ENCODE results near the gene FOXD4.
"Not testable (repeated sequence)": the region's sequence is repeated elsewhere in the genome, so short reads cannot be mapped to it uniquely, and the experiment has no call there.

Gene FOXD4

DNA sequence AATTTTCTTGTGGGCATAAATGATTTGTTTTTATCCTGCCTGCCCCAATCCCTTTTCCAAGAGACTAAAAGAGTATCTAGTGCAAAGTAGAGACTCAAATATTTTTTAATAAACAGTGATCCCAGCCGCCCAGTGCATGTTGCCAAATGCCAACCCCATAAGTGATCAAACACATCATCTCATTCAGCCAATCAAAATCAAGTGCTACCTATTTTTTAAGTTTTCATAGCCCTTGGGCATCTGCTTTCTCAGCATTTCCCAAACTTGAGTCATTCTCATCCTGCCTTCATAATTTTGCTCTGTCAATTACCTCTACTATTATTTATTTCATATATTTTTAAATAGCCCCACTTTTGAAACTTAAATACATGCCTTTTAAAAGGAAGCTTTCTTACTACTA lies 27.4 kb downstream of the FOXD4 start:
- DNase-seq = not testable (repeated sequence)

DNA sequence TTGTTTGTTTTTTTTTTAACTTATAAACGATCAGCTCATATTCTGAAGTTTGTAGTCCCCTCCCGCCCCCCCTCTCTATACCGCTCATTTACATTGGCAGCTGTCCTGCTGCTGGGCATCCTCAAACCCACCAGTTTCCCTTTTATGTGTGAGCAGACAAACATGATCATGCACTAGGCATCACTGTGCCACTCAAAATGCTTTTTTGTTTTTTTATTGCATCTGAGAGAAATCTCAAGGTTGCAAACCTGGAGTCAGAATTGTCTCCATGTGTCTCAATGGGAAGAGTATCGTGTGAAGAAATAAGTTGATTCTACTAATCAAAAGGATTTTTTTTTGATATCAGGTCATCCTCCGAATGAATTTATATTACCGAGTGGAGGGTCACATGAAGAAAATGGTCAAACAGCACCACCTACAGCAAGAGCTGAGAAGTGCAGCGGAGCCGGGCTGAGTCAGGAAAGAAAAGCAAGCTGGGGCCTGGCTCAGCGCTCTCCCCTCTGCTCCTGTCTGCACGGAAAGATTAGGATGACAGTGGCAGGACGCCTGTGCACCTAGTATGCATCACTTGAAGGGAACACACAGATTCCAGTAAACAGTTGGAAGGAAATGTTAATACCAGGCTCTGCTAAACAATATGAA lies 29.7 kb downstream of the FOXD4 start:
- DNase-seq = not testable (repeated sequence)

DNA sequence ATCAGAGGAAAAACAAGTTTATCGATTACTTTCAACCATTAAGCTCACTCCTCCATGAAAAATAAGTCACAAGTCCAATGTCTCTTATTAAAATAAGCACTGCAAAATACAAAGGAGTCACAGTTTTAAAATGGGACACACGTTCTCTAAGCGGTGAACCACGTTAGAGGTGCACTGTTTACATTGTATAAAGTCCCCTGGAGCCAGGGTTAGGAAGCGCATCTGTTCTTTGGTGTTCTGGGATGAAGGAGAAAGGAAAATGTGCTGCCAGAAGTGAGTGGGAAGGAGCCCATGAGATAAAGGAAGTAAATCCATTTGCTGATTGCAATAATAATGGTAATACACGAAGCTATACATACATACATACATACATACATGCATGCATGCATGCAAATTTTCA lies 30.4 kb downstream of the FOXD4 start:
- DNase-seq = not testable (repeated sequence)

DNA sequence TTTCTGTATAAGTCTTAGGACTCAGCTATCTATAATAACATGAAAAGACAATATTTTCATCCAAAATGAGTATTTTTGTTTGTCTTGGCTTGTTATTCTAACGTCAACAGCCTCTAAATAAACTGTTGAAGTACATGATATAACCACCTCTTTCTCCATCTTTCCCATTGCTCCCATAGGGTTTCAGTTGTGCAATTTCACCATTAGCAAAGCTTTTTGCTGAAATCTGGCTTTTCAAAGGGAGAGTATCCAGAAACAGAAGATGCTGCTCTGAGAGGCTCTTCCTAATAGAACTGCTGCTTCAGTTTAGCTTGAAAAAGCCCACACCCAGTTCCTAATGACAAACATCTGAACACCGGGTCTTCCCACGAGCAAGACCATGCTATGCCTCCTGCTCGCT lies 31.1 kb downstream of the FOXD4 start:
- DNase-seq = not testable (repeated sequence)

DNA sequence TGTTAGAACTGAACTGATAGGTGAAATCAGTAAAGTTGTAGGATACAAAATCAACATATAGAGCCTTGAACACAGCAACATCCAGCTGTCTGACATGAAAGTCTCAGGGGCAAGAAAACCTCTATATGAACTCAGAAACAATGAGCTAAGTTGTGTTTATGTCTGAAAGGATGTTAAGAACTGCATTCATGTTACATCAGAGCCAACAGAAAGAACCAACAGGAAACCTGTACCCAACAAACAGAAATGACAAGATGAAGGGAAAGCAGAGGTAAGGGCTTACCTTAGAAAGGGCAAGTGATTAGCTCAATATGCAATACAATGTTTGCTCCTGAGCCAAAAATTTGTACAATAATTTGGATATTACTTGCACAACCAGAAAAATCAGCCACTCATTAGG lies 31.5 kb downstream of the FOXD4 start:
- DNase-seq = not testable (repeated sequence)

DNA sequence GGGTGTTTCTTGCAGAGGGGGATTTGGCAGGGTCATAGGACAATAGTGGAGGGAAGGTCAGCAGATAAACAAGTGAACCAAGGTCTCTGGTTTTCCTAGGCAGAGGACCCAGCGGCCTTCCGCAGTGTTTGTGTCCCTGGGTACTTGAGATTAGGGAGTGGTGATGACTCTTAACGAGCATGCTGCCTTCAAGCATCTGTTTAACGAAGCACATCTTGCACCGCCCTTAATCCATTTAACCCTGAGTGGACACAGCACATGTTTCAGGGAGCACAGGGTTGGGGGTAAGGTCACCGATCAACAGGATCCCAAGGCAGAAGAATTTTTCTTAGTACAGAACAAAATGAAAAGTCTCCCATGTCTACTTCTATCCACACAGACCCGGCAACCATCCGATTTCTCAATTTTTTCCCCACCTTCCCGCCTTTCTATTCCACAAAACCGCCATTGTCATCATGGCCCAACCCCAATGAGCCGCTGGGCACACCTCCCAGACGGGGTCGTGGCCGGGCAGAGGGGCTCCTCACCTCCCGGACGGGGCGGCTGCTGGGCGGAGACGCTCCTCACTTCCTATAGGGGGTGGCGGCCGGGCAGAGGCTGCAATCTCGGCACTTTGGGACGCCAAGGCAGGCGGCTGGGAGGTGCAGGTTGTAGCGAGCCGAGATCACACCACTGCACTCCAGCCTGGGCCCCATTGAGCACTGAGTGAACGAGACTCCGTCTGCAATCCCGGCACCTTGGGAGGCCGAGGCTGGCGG lies 35.1 kb downstream of the FOXD4 start:
- not testable (repeated sequence) for DNase-seq

DNA sequence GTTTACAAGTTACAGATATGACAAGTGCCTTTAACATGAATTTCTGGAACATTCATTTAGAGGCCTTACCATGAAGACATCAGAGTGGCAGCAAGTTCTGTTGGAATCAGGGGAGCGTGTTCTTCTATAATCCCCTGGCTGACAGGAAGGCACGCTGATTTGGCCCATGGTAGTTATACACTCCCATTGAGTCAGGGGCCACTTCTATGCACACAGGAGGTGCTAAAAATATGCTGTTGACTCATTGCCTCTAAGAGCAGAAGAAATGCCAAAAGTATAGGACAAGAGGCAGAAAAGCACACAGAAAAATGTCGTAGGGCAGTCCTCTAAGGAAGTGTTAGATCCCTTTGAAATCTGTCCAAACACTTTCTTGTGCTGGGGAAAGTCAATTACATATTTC lies 39.9 kb downstream of the FOXD4 start:
- DNase-seq = not testable (repeated sequence)

DNA sequence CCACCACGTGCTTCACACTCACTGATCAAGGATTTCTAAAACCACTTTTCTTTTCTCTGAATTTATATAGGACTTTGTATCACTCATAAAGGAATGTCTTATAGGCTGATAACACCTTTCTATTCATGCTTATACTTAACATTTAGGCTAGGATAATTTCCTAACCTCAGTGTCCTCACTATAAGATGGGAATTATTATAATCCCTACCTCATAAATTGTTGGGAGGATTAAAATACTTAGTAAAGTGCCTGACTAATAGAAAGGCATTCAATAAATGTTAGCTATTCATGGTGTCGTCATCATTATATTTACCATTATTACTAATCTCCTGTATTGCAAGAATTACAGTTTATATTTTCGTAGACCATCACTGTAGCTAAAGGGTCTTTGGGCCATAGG lies 41.8 kb downstream of the FOXD4 start:
- not testable (repeated sequence) for DNase-seq

DNA sequence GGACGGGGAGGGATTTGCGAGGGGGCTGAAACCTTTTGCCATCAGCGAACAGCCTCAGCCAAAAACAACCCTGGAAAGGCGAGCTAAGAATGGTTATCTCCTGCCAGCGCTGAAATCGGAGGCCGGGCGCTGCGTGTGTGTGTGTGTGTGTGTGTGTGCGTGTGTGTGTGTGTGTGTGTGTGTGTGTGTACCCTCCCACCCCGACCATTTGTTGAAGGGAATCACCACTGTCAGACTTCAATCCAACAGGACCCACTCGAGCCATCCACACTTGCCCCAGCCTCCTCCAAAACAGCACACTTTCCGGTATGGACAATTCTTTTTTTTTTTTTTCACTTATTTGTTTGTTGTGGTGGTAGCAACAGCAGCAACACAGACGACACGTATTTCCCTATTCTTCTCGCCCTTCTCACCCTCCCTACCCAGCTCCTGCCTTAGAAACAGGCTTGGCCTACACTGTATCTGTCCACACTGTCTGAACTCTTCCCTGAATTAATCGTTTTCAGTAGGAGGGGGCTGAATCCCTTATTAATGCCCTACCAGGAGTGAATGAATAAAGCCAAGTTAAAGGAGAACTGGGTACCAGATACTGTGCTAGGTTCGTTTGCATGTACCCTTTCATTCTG lies 44.2 kb downstream of the FOXD4 start:
- not testable (repeated sequence) for DNase-seq

DNA sequence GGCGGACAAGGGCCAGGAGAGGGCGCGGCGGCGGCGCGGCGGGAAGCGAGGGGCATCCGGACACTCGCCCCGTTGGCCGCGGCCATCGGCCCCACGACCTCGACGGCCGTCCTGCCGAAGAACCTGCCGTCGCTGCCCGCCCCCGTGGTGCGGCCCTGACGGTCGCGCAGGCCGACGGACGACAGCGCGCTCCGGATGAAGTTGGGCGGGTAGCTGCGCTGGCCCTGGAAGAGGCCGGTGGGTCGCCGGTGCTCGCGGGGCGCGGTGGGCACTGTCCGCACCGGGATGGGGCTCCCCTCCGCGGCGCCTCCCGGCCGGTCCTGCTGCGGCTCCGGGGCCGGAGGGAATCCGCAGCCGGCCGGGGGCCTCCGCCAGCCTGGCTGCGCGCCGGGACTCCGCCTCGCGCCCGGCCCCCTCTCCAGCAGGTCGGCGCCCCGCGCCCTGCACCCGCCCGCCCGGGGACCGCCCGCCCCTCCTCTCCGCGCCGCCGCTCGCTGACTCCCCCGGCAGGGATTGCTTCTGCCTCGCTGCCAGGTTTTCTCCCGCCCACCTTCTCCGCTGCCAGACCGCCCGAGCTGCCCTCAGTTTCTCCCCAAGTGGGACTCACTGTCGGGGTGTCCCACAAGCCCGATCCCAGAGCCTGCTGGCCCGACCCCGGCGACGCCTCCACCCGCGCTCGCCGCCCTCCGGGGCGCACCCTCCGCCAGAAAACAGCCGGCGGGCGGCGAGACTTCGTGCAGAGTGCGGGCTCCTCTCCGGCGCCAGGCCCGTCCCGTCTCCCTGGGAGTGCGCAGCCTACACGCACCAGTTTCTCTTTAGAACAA lies 44.9 kb downstream of the FOXD4 start:
- DNase-seq = not testable (repeated sequence)

All from cerebellar nuclear complex (tissue), 1 donor.